Memory B cell (primary cell): ENCODE results near the gene SGTB.
"Not testable (repeated sequence)": the region's sequence is repeated elsewhere in the genome, so short reads cannot be mapped to it uniquely, and the experiment has no call there.

ENCODE experiments used
- ATAC-seq: fragments of 150-1000 bp; cut with Tn5 transposase; 2 replicates; pipeline ENCODE4 v1.10.0; 2021; ENCODE audit warnings: low read depth, mild to moderate bottlenecking, moderate library complexity
- DNase-seq, 2 donors: peaks; one replicate each; pipeline ENCODE4 v3.0.0; 2022; ENCODE audit warnings: low spot score in 2 of 2
- H3K27ac Mint-ChIP-seq: one replicate; pipeline ENCODE4 v1.8.0; 2022; ENCODE audit warnings: mild to moderate bottlenecking, moderate library complexity, mixed read lengths
- H3K27me3 Mint-ChIP-seq: one replicate; pipeline ENCODE4 v1.8.0; 2022; ENCODE audit warnings: mixed read lengths
- H3K36me3 Mint-ChIP-seq: one replicate; pipeline ENCODE4 v1.8.0; 2022; ENCODE audit warnings: mild to moderate bottlenecking, mixed read lengths
- H3K4me1 Mint-ChIP-seq: one replicate; pipeline ENCODE4 v1.8.0; 2022; ENCODE audit warnings: mixed read lengths
- H3K4me3 Mint-ChIP-seq: one replicate; pipeline ENCODE4 v1.8.0; 2022; ENCODE audit warnings: mild to moderate bottlenecking, moderate library complexity, mixed read lengths
- H3K9me3 Mint-ChIP-seq: one replicate; pipeline ENCODE4 v1.8.0; 2022; ENCODE audit warnings: mixed read lengths

The SGTB gene

GRCh38 chr5:65672796-65673195, 49.1 kb downstream of the SGTB start:
- Mint-ChIP-seq H3K36me3 (peaks cover 22% of the 10 kb centered on the region), H3K4me3 (no peak overlapping the region), H3K27me3 (no peaks in the 10 kb centered on the region)

GRCh38 chr5:65668696-65669095, 53.2 kb downstream of the SGTB start:
- Mint-ChIP-seq H3K9me3 (no peaks in the 10 kb centered on the region), H3K4me3 (no peak overlapping the region), H3K27ac (no peak overlapping the region), H3K4me1 (no peaks in the 10 kb centered on the region), H3K36me3 (peaks cover 5% of the 10 kb centered on the region), H3K27me3 (no peaks in the 10 kb centered on the region)
- DNase-seq (no peak), ATAC-seq (no peak)

More at GRCh38 chr5:65672796-65673195, 49.1 kb downstream of the SGTB start:
- no peak overlapping the region for H3K27ac Mint-ChIP-seq
- DNase-seq (no peak), ATAC-seq (no peak)
- no peaks in the 10 kb centered on the region for H3K4me1 Mint-ChIP-seq
- H3K9me3 Mint-ChIP-seq = no peaks in the 10 kb centered on the region

GRCh38 chr5:65663804-65664521, 57.9 kb downstream of the SGTB start:
- H3K36me3 Mint-ChIP-seq = peaks cover 16% of the 10 kb centered on the region
- no peak overlapping the region for H3K4me3 Mint-ChIP-seq
- H3K4me1 Mint-ChIP-seq = no peaks in the 10 kb centered on the region
- H3K9me3 Mint-ChIP-seq = no peaks in the 10 kb centered on the region
- H3K27ac Mint-ChIP-seq = no peak overlapping the region
- ATAC-seq (no peak), DNase-seq (no peak)
- no peaks in the 10 kb centered on the region for H3K27me3 Mint-ChIP-seq

GRCh38 chr5:65654713-65655112, 67.2 kb downstream of the SGTB start:
- Mint-ChIP-seq H3K4me1 (no peaks in the 10 kb centered on the region), H3K36me3 (peaks cover 9% of the 10 kb centered on the region), H3K4me3 (no peak overlapping the region), H3K9me3 (no peaks in the 10 kb centered on the region), H3K27me3 (no peaks in the 10 kb centered on the region), H3K27ac (no peak overlapping the region)
- DNase-seq (no peak), ATAC-seq (no peak)

GRCh38 chr5:65651144-65651543, 70.8 kb downstream of the SGTB start:
- ATAC-seq = no peak
- Mint-ChIP-seq H3K27me3 (no peaks in the 10 kb centered on the region), H3K4me1 (no peaks in the 10 kb centered on the region), H3K9me3 (no peaks in the 10 kb centered on the region), H3K36me3 (peaks cover 18% of the 10 kb centered on the region), H3K4me3 (no peak overlapping the region), H3K27ac (no peak overlapping the region)
- DNase-seq = no peak

GRCh38 chr5:65647941-65648340, 74.0 kb downstream of the SGTB start:
- Mint-ChIP-seq H3K27me3 (no peaks in the 10 kb centered on the region), H3K4me1 (no peaks in the 10 kb centered on the region), H3K4me3 (no peak overlapping the region), H3K9me3 (no peaks in the 10 kb centered on the region), H3K27ac (peak overlapping the region; percentile 28), H3K36me3 (peaks cover 18% of the 10 kb centered on the region)
- ATAC-seq (no peak), DNase-seq (no peak)

- H3K36me3 Mint-ChIP-seq = peaks cover 18% of the 10 kb centered on the region
- H3K4me1 Mint-ChIP-seq = no peaks in the 10 kb centered on the region
- no peaks in the 10 kb centered on the region for H3K27me3 Mint-ChIP-seq
- H3K9me3 Mint-ChIP-seq = no peaks in the 10 kb centered on the region
- ATAC-seq (no peak), DNase-seq (no peak)
- H3K27ac Mint-ChIP-seq = no peak overlapping the region
- H3K4me3 Mint-ChIP-seq = no peak overlapping the region
These were observed 75.0 kb downstream of the SGTB start for GRCh38 chr5:65646938-65647337.

- no peaks in the 10 kb centered on the region for H3K27me3 Mint-ChIP-seq
- no peaks in the 10 kb centered on the region for H3K9me3 Mint-ChIP-seq
- peaks cover 13% of the 10 kb centered on the region for H3K36me3 Mint-ChIP-seq
- ATAC-seq = no peak
- DNase-seq = no peak
- H3K4me1 Mint-ChIP-seq = no peaks in the 10 kb centered on the region
- no peak overlapping the region for H3K27ac Mint-ChIP-seq
- no peak overlapping the region for H3K4me3 Mint-ChIP-seq
These were observed 81.7 kb downstream of the SGTB start for GRCh38 chr5:65640240-65640639.

GRCh38 chr5:65630981-65631380, 90.9 kb downstream of the SGTB start:
- H3K36me3 Mint-ChIP-seq = peaks cover 3% of the 10 kb centered on the region
- no peak for ATAC-seq
- no peak overlapping the region for H3K27ac Mint-ChIP-seq

GRCh38 chr5:65625743-65626142, 96.2 kb downstream of the SGTB start:
- Mint-ChIP-seq H3K36me3 (peaks cover 3% of the 10 kb centered on the region), H3K4me3 (peak overlapping the region; percentile 63), H3K4me1 (peaks cover 12% of the 10 kb centered on the region), H3K9me3 (no peaks in the 10 kb centered on the region), H3K27me3 (no peaks in the 10 kb centered on the region), H3K27ac (peak overlapping the region; percentile 98)
- DNase-seq = no peak
- ATAC-seq = no peak

More at GRCh38 chr5:65630981-65631380, 90.9 kb downstream of the SGTB start:
- DNase-seq = no peak
- H3K27me3 Mint-ChIP-seq = no peaks in the 10 kb centered on the region
- H3K9me3 Mint-ChIP-seq = no peaks in the 10 kb centered on the region
- H3K4me3 Mint-ChIP-seq = no peak overlapping the region
- peaks cover 4% of the 10 kb centered on the region for H3K4me1 Mint-ChIP-seq

- Mint-ChIP-seq H3K27ac (peak within 1 kb of the TSS; percentile 98), H3K4me1 (peaks cover 12% of the 10 kb centered on the region), H3K9me3 (no peaks in the 10 kb centered on the region), H3K4me3 (peak within 1 kb of the TSS; percentile 100), H3K36me3 (peaks cover 3% of the 10 kb centered on the region), H3K27me3 (no peaks in the 10 kb centered on the region)
- DNase-seq (peak; percentile 72 to 81), ATAC-seq (peak; percentile 72)
These were observed 97.0 kb downstream of the SGTB start, which contains the start of the genes SHLD3 and TRAPPC13 for GRCh38 chr5:65624571-65625555. Gene SHLD3, plus strand, starts transcription at chr5:65625027. Its CDS starts 4,561 bp downstream, at chr5:65629588. Gene TRAPPC13, plus strand, starts transcription at chr5:65625027. Its CDS starts 34 bp downstream, at chr5:65625061.

- no peaks in the 10 kb centered on the region for H3K27me3 Mint-ChIP-seq
- no peaks in the 10 kb centered on the region for H3K9me3 Mint-ChIP-seq
- peak within 1 kb of the TSS; percentile 98 for H3K27ac Mint-ChIP-seq
- peak; percentile 80 to 89 for DNase-seq
- peak; percentile 88 for ATAC-seq
- no peaks in the 10 kb centered on the region for H3K36me3 Mint-ChIP-seq
- peak within 1 kb of the TSS; percentile 100 for H3K4me3 Mint-ChIP-seq
- H3K4me1 Mint-ChIP-seq = peaks cover 12% of the 10 kb centered on the region
These were observed 97.8 kb downstream of the SGTB start, which contains the start of gene TRIM23 for GRCh38 chr5:65624025-65624570. Gene TRIM23, minus strand, starts transcription at chr5:65624333. Its CDS starts 59 bp downstream, at chr5:65624274.

GRCh38 chr5:65623482-65623881, 98.4 kb downstream of the SGTB start:
- Mint-ChIP-seq H3K4me3 (peak overlapping the region; percentile 100), H3K9me3 (no peaks in the 10 kb centered on the region), H3K4me1 (peaks cover 15% of the 10 kb centered on the region), H3K27ac (peak overlapping the region; percentile 98), H3K36me3 (no peaks in the 10 kb centered on the region), H3K27me3 (no peaks in the 10 kb centered on the region)
- ATAC-seq (no peak), DNase-seq (no peak)

- not testable (repeated sequence) for H3K27me3 Mint-ChIP-seq, H3K4me3 Mint-ChIP-seq, ATAC-seq, DNase-seq, H3K36me3 Mint-ChIP-seq, H3K9me3 Mint-ChIP-seq, H3K27ac Mint-ChIP-seq
- H3K4me1 Mint-ChIP-seq = peaks cover 15% of the 10 kb centered on the region
These were observed 99.9 kb downstream of the SGTB start for GRCh38 chr5:65621961-65622360.
